Glomerular visceral epithelial cell (primary cell): ENCODE data around the gene MLYCD.

Experiments
- DNase-seq: peaks from one replicate; pipeline ENCODE4 v3.0.0-alpha.2; 2016; ENCODE audit errors: extremely low spot score

Gene MLYCD

GRCh38 chr16:83898463-83899271, at the start of gene MLYCD:
Gene MLYCD, plus strand, starts transcription at chr16:83899115. Its CDS starts 30 bp downstream, at chr16:83899145.
- peak; percentile 83 for DNase-seq

- DNase-seq, result no peak
Measured at GRCh38 chr16:83849421-83849820, 49.5 kb upstream of the MLYCD start.

DNA sequence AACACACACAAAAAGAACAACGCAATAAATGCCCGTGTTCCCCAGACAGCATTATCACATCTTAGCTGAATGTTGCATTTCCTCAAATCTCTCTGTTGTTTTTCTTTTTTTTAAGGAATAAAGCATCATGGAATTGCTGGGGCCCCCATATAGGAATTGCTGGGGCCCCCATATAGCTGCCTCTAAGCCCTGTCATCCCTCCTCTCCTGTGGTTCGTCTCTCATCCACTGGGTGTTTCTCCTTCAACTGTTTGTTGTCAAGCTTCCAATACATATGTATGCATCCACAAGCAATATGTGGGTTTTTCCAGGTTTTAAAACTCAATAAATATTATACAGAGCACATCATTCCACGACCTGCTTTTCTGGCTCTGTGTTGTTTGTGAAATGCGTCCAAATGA, 48.0 kb upstream of the MLYCD start:
- no peak for DNase-seq

- no peak for DNase-seq
Measured at GRCh38 chr16:83851473-83851872, 47.4 kb upstream of the MLYCD start.

- DNase-seq, result no peak
Measured at GRCh38 chr16:83852774-83853173, 46.1 kb upstream of the MLYCD start.

DNA sequence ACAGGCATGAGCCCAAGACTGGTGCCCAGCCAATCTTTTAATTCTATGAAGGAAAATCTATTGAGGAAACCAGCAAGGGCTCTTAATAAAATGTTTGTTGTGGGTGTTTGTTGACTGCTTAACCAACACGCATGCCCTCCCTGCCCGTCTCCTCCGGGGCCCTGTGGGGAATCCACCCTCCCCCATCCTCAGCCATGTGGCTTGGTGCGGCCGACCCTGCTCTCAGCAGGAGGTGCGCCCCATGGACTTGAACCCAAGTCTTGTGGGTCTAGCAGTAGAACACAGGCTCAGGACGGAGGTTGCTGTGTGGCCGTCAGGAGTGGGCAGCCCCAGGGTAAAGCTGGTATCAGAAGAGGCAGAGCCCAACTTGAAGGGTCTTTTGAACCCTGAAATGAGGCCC, 45.1 kb upstream of the MLYCD start:
- DNase-seq, result no peak

DNA sequence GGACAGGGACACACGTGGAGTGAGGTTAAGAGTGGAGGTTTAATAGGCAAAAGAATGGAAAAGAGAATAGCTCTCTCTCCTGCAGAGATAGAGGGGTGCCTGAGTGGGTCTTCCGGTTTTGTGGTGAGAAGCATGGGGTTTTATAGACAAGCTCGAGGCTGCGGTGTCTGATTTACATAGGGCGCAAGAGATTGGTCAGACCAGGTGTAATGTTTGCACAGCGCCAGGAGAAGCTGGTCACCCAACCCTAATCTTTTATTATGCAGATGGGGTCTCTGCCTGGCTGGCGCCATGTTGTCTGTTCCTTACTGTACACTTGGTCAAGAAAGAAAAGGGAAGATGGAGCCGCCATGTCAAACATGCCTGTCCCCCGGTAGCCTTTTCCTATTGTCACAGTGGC, 44.5 kb upstream of the MLYCD start:
- DNase-seq, result no peak

- DNase-seq, result no peak
Measured at GRCh38 chr16:83856792-83857191, 42.1 kb upstream of the MLYCD start.

DNA sequence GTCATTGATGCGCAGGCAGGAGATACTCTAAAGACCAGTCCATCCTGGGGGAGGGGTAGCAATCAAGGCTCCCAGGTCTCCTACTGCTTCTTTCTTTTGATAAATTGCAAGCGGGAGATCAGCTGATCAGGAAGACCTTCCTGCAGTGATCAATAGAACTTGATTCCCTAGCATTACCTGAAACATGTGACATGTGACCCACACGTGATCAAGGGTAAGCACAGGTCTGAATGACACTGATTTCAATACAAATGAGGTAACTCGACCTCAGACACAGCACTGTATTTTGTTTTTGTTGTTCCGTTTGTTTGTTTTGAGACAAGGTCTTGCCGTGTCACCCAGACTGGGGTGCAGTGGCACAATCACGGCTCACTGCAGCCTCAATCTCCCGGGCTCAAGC, 39.6 kb upstream of the MLYCD start:
- no peak for DNase-seq

DNA sequence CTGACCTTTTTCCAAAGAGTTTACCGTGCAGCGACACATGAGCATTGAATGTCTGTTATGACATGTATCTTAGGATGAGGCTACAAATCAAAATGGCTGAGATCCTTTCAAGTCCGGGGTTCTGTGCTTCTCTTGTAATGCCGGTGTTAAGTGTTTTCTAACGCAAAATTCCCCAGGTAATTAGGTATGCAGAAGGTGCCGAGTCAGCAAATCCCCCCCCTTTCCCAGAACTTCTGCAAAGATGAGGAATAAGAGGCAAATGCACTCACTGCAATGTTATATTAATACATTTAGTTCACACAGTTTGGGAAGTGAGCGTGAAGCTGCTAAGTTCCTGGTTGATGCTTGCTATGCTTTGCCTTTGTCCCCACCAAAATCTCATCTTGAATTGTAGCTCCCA, 36.3 kb upstream of the MLYCD start:
- no peak for DNase-seq

GRCh38 chr16:83863682-83864081, 35.2 kb upstream of the MLYCD start:
- no peak for DNase-seq

DNA sequence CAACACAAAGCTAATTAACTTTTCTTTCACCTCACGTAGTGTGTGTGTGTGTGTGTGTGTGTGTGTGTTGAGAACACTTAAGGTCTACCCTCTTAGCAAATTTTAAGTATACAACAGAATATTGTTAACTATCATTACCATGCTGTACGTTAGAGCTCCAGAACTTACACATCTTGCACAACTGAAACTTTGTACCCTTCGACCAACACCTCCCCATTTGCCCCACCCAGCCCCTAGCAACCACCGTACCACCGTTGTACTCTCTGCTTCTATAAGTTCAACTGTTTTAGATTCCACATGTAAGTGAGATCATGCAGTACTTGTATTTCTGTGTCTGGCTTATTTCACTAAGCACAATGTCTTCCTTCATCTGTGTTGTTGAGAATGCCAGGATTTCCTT, 28.1 kb upstream of the MLYCD start:
- no peak for DNase-seq

DNA sequence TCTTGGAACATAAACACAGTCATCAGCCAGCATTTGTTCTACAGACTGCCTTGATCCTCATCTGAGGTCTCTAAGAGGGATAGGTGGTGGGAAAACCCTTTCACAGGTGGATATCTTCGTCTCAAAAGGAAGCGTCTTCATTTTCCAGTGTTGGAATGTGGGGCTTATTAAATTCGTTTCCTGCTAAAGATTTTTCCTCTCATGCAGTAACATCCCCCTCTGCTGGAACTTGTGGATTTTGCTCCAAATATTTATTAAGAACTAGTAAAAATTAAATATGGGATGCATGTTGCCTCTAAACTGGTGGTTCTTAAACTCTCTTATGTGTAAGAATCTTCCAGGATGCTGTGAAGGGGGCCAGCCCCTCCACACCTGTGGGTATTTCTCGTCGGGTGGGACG, 20.1 kb upstream of the MLYCD start:
- peak; percentile 54 for DNase-seq

DNA sequence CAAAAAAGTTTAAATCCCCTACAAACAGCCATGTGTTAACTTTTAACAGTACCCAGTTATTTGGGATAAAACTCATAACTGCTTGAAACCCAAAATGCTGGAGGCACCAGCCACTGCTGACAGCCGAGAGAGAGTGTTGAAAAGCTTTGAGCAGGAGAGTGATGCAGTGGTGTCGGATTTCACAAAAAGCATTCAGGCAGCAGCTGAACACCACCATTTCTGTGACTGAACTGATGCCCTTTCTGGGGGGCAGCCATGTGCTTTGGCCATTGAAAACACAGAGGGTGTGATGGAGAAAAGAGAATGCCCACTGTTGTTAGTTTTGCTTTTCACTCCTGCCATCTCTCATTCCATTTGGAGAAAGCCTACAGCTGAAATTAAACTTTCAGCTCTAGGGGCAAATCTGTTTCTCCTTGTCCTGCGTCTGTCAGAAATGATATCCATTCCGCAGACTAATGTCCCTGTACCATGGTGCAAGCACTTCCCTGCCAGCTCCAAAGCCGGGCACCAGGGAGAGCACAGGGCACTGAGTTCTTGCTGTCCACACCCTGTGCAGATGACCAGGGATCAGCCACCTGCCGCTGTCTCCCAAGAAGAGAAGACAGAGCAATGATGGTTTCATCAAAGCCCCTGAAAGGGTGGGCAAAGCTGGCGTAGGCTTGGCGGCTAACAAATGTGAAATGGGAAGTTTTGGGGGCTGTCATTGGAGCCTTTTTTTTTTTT, 16.6 kb upstream of the MLYCD start:
- no peak for DNase-seq

GRCh38 chr16:83886199-83886971, 12.5 kb upstream of the MLYCD start:
- DNase-seq, result no peak

GRCh38 chr16:83887080-83887479, 11.8 kb upstream of the MLYCD start:
- no peak for DNase-seq

DNA sequence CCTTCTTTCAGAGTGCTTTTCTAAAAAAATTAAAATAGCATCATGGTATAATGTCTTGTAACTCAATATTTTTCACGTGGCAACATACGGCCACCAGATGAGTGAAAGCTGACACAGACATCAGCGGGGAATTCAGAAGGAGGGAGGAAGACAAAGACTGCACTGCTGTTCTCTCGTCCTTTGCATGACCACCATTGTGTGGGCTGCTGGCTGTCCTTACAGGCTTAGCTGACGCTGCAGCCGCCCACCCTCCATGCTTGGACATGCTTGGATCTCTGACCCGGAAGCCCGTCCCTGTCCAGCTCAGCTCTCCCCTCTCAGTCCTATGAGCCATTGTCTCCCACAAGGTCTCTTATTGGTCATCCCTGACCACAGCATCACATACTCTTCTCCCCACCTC, 11.4 kb upstream of the MLYCD start:
- no peak for DNase-seq

DNA sequence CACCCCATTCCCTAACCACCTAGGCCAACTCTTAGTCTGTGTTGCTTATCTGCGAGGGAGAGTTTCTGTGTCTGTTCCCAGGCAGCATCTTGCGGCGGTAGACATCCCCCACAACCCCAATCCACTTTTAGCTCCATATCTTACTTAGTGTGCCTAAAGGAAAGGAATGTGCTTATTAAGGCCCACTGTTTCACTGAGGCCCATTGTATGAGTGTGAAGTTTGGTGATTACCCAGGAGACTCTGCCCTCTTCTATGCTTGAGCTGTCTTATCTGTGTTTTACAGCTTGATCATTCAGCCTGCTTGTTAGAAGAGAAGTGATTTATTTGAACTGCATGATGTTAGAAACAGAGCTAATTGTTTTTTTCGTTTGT, 10.3 kb upstream of the MLYCD start:
- no peak for DNase-seq

DNA sequence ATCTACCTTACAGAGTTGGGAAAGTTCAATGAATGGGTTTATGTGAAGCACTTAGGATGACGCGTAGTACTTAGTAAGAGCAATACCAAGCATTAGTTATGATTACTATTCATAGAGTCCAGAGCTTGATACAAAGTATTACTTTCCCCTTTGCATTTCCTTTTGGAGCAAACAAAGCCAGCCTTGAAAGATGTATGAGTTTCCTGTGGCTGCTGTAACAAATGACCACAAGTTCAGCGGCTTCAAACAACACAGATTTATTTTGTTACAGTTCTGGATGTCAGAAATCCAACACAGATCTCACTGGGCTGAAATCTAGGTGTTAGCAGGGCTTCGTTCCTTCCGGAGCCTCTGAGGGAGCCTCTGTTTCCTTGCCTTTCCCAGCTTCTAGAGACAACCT, 8.6 kb upstream of the MLYCD start:
- DNase-seq, result no peak

DNA sequence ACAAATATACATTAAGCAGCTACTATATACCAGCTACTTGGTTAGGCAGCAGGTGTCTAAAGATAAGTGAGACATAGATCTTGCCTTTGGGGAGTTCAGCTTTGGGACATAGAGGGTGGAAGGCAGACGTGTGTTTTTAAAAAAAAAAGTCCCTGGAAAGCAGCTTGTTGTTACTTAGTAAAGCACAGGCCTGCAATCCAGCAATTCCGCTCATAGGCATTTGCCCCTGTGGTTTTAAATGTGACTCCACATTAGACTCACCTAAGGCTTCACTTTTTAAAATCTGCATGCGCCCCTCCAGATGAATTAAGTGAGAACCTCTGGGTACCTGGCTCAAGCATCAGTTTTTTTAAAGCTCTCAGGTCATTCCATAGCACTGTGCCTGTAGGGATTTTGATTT, 7.2 kb upstream of the MLYCD start:
- no peak for DNase-seq

DNA sequence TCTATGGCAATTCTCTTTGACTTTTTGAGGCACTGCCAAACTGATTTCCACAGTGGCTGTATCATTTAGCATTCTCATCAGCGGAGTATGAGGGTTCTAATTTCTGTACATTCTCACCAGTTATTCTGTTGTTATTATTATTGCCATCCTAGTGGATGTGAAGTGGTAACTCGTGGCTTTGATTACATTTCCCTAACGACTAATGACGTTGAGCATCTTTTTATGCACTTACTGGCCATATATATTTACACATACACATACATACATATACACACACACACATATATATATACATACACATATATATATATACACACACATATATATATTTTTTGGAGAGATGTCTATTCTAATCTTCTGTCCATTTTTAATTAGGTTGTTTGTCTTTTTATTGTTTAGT, 3.7 kb upstream of the MLYCD start:
- no peak for DNase-seq

- DNase-seq, result no peak
Measured at GRCh38 chr16:83895942-83896341, 3.0 kb upstream of the MLYCD start.
